Measurements from ENCODE around the gene PINK1. TPM values are rescaled to one million over a fixed set of nuclear protein-coding genes. Genes with fewer than 3 reads are reported as not detected.

Gene PINK1
- 31.7 and 34.6 TPM in 2 replicates for total RNA-seq

DNA sequence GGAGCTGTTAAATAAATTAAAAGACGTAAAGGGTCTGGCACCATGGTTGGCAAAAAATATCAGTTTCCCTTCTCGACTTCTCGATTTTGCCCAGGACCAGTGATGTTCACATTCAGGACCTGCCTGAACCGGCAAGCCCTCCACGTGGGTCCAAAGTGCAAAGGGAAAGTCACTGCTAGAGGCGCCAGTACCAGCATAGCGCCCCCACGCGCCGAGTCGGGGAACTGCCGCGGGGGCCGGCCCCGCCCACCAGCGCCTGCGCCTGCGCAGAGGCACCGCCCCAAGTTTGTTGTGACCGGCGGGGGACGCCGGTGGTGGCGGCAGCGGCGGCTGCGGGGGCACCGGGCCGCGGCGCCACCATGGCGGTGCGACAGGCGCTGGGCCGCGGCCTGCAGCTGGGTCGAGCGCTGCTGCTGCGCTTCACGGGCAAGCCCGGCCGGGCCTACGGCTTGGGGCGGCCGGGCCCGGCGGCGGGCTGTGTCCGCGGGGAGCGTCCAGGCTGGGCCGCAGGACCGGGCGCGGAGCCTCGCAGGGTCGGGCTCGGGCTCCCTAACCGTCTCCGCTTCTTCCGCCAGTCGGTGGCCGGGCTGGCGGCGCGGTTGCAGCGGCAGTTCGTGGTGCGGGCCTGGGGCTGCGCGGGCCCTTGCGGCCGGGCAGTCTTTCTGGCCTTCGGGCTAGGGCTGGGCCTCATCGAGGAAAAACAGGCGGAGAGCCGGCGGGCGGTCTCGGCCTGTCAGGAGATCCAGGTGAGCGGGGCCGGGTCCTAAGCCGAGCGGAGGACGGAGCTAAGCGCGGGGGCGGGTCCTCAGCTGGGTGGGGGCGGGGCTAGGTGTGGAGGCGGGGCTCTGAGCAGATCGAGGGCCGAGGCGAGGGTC, at the start of gene PINK1:
TSS of gene PINK1 (plus strand) at position 269 of the 875 bp plus-strand sequence. CDS start at position 360, 91 bp downstream.

DNA sequence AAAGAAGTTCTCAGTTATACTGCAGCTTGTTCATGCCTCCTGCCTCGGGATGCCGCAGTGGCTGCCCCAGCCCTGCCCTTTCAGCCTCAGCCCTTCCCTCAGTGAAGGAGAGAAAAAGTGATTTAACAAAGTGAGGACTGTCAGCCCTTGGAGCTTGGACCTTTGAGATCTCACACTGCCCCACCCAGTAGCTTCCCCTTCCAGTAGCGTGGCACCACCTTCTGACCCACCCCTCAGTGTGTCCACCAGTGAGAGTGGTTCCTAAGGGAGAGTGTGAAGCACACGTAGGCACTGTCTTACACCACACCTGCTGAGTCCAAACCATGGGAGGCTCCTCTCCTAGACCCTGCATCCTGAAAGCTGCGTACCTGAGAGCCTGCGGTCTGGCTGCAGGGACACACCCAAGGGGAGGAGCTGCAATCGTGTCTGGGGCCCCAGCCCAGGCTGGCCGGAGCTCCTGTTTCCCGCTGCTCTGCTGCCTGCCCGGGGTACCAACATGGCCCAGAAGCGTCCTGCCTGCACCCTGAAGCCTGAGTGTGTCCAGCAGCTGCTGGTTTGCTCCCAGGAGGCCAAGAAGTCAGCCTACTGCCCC, 44.5 kb upstream of the PINK1 start, which contains the start of gene CDA:
TSS of gene CDA (plus strand) at position 464 of the 592 bp plus-strand sequence. CDS start at position 497, 33 bp downstream.

DNA sequence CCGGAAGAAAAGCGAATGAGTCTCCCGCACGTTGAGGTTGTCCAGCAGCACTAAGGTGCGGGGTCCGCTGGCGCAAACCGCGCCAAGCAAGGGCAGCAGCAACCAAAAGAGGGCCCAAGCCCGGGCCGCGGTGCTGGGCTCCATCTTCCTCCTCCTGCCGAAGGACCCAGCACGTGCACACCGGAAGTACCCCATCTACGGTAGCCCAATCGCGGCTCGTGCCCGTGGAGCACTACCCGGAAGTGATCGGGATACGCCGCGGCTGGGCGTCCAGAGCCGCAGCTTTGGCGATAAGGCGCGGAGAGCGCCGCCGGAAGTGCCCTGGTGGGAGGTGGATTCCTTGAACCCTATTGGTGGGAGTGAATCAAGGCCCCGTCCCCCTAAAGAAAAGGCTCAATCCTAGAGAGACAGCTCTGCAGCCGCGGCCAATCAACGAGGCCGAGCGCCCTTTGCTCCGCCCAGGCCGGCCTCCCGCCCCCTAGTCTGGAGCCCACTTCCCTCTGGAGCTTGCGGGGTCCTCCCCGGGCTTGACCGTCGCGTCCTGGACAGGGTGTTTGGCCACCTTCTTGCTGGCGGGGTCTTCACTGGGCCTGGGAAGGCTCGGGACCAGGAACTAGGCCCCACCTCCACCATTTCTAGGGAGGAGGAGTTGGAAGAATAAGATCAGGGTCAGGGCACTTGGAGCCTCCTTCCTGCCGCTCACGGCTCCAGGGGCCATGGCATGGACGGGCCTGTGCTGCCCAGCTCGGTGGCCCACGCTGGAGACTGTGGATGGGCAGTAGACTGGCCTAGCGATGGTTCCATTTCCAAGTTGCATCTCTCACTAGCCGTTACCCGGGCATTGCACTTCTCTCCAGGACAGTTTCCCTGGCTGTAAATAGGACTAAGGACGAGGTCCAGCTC, 28.2 kb downstream of the PINK1 start, which contains the start of gene DDOST:
TSS of gene DDOST (minus strand) at position 163 of the 903 bp plus-strand sequence. CDS start at position 144, 19 bp downstream.

Other genes with a start within 250 kb of the PINK1 start
- gene CAMK2N1, start 147.2 kb upstream of the PINK1 start, total RNA-seq, result 9.2 and 12.2 TPM in 2 replicates
- gene MUL1, start 125.3 kb upstream of the PINK1 start, total RNA-seq, result 26.5 and 28.8 TPM in 2 replicates
- gene FAM43B, start 80.9 kb upstream of the PINK1 start, total RNA-seq, result 0.07 TPM in 1 of 2 replicates, not detected in the other
- gene CDA, start 44.4 kb upstream of the PINK1 start, total RNA-seq, result 18.5 and 22.1 TPM in 2 replicates
- gene DDOST, start 27.9 kb downstream of the PINK1 start, total RNA-seq, result 199 and 276 TPM in 2 replicates
- gene KIF17, start 84.5 kb downstream of the PINK1 start, total RNA-seq, result 0.21 and 0.74 TPM in 2 replicates
- gene SH2D5, start 99.2 kb downstream of the PINK1 start, total RNA-seq, result 8.5 and 15.4 TPM in 2 replicates
- gene HP1BP3, start 153.8 kb downstream of the PINK1 start, total RNA-seq, result 96.0 and 109 TPM in 2 replicates